T-helper 2 cell treated with Interferon-gamma antibody and Interleukin-4, amounts not matched to agents 5 μg/mL and 100 μg/mL, for 36 hours (primary cell): ENCODE measurements around the gene DDX19B.
A peak's percentile ranks its signal among the peaks of the same experiment; 100 is the strongest.
"Not testable (repeated sequence)": the region's sequence is repeated elsewhere in the genome, so short reads cannot be mapped to it uniquely, and the experiment has no call there.

ENCODE experiments used
- DNase-seq: peaks from one replicate; pipeline ENCODE4 v3.0.0; 2021; ENCODE audit warnings: low spot score
- H3K27ac Mint-ChIP-seq: one replicate; pipeline ENCODE4 v1.8.0; 2021; ENCODE audit warnings: mild to moderate bottlenecking, mixed read lengths
- H3K27me3 Mint-ChIP-seq: one replicate; pipeline ENCODE4 v1.8.0; 2021; ENCODE audit warnings: low read depth, mixed read lengths
- H3K36me3 Mint-ChIP-seq: one replicate; pipeline ENCODE4 v1.8.0; 2021; ENCODE audit warnings: low read depth, mixed read lengths
- H3K4me1 Mint-ChIP-seq: one replicate; pipeline ENCODE4 v1.8.0; 2021; ENCODE audit warnings: low read depth, mixed read lengths
- H3K4me3 Mint-ChIP-seq: one replicate; pipeline ENCODE4 v1.8.0; 2022; ENCODE audit warnings: mild to moderate bottlenecking, moderate library complexity, mixed read lengths
- H3K9me3 Mint-ChIP-seq: one replicate; pipeline ENCODE4 v1.8.0; 2021; ENCODE audit warnings: mixed read lengths

Gene DDX19B

DNA sequence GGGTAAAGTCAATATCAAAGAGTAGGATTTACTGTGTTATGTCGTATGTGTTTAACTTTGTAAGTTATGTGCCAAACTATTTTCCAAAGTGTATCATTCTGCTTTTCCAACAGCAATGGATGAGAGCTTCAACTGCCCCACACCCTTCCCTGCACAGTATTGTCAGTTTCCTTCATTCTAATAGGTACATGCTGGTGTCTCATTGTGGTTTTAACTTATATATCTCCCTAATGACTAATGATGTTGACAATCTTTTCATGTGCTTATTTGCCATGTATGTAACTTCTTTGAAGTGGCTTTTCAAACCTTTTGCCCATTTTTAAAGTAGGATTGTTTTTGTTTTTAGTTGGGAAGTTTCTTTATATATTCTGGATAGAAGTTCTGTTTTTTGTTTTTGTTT lies 3.8 kb downstream of the DDX19B start:
- Mint-ChIP-seq H3K9me3 (peaks cover 14% of the 10 kb centered on the region), H3K27ac (no peak overlapping the region), H3K27me3 (no peaks in the 10 kb centered on the region), H3K4me1 (peaks cover 35% of the 10 kb centered on the region), H3K4me3 (no peak overlapping the region), H3K36me3 (peaks cover 34% of the 10 kb centered on the region)
- no peak for DNase-seq

DNA sequence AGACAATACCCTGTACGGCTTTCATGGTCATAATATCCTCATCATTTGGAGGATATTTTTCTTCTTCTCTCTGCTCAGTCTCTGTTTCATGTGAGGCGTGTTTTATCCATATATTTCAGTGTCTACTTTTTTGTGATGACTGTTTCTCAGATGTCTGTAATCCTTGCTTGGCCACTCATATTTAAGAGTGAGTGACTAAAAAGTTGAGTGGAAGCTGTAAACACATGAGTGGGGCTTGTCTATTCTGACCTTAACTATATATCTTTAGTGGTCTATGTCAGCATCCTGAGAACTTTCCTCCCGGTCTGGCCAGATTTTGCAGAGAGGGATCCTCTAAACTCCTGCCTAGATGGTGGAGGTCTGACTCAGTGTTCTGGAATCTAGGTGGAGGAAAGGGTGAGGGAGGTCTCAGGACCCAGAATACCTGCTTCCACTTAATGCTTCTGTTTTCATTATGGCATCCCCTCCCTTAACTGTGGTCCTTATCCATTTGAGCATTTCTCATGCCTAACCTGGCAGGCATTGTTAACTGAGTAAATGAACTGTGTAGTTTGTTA lies 6.0 kb downstream of the DDX19B start:
- Mint-ChIP-seq H3K27me3 (no peaks in the 10 kb centered on the region), H3K4me3 (no peak overlapping the region)
- DNase-seq, result no peak

GRCh38 chr16:70306880-70307279 lies 7.9 kb downstream of the DDX19B start:
- DNase-seq, result no peak
- Mint-ChIP-seq H3K4me3 (no peak overlapping the region), H3K9me3 (peaks cover 3% of the 10 kb centered on the region), H3K36me3 (peaks cover 18% of the 10 kb centered on the region), H3K27me3 (no peaks in the 10 kb centered on the region), H3K27ac (no peak overlapping the region), H3K4me1 (peaks cover 15% of the 10 kb centered on the region)

More for the DNA sequence above, 6.0 kb downstream of the DDX19B start:
- Mint-ChIP-seq H3K36me3 (peaks cover 34% of the 10 kb centered on the region), H3K9me3 (peaks cover 14% of the 10 kb centered on the region), H3K4me1 (peaks cover 24% of the 10 kb centered on the region), H3K27ac (peak overlapping the region; percentile 41)

DNA sequence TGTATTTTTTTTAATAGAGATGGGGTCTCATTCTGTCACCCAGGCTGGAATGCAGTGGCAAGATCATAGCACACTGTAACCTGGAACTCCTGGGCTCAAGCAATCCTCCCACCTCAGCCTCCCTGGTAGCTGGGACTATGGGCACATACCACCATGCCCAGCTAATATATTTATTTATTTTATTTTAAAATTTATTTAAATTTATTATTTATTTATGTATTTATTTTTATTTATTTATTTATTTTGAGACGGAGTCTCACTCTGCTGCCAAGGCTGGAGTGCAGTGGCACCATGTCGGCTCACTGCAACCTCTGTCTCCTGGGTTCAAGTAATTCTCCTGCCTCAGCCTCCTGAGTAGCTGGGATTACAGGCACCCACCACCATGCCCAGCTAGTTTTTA lies 8.7 kb downstream of the DDX19B start:
- H3K4me3 Mint-ChIP-seq, H3K4me1 Mint-ChIP-seq, H3K27me3 Mint-ChIP-seq, H3K9me3 Mint-ChIP-seq, H3K27ac Mint-ChIP-seq, DNase-seq: not testable (repeated sequence)
- H3K36me3 Mint-ChIP-seq, result peaks cover 11% of the 10 kb centered on the region

DNA sequence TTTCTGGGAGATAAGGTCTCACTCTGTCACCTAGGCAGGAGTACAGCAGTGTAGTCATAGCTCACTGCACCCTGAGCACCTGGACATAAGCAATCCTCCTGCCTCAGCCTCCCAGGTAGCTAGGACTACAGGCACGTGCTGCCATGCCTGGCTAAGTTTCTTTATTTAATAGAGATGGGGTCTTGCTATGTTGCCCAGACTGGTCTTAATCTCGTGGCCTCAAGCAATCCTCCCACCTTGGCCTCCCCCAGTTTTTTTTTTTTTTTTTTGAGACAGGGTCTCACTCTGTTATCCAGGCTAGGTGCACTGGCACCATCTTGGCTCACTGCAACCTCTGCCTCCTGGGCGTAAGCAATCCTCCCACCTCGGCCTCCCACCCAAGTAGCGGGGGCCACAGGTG lies 21.1 kb downstream of the DDX19B start:
- Mint-ChIP-seq H3K27ac (no peak overlapping the region), H3K4me1 (no peaks in the 10 kb centered on the region), H3K9me3 (no peaks in the 10 kb centered on the region), H3K27me3 (no peaks in the 10 kb centered on the region), H3K36me3 (peaks cover 26% of the 10 kb centered on the region), H3K4me3 (no peak overlapping the region)
- DNase-seq, result no peak

- H3K27me3 Mint-ChIP-seq, result no peaks in the 10 kb centered on the region
- peaks cover 25% of the 10 kb centered on the region for H3K36me3 Mint-ChIP-seq
- no peaks in the 10 kb centered on the region for H3K9me3 Mint-ChIP-seq
- DNase-seq, result no peak
- H3K27ac Mint-ChIP-seq, result no peak overlapping the region
- H3K4me3 Mint-ChIP-seq, result no peak overlapping the region
- no peaks in the 10 kb centered on the region for H3K4me1 Mint-ChIP-seq
Observed at GRCh38 chr16:70324998-70325747, 26.2 kb downstream of the DDX19B start.

DNA sequence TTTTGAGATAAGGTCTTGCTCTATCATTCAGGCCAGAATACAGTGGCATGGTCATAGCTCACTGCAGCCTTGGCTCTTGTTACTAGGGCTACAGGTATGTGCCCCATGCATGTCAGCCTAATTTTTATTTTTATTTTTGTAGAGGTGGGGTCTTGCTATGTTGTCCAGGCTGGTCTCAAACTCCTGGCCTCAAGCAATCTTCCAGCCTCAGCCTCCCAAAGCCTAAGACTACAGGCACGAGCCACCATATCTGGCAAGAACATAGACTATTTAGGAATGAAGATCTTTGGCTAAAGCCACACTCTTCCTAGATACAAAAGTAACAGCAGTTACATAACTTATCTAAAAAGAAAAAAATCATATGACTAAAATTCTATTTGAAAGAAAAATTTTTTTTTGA lies 32.1 kb downstream of the DDX19B start:
- Mint-ChIP-seq H3K4me1 (no peaks in the 10 kb centered on the region), H3K36me3 (peaks cover 19% of the 10 kb centered on the region), H3K27me3 (no peaks in the 10 kb centered on the region), H3K4me3 (no peak overlapping the region), H3K27ac (no peak overlapping the region), H3K9me3 (no peaks in the 10 kb centered on the region)
- no peak for DNase-seq

GRCh38 chr16:70331588-70332358 lies 32.8 kb downstream of the DDX19B start:
- no peaks in the 10 kb centered on the region for H3K27me3 Mint-ChIP-seq
- H3K9me3 Mint-ChIP-seq, result no peaks in the 10 kb centered on the region
- H3K4me3 Mint-ChIP-seq, result no peak overlapping the region
- no peaks in the 10 kb centered on the region for H3K4me1 Mint-ChIP-seq
- peaks cover 21% of the 10 kb centered on the region for H3K36me3 Mint-ChIP-seq
- no peak for DNase-seq
- no peak overlapping the region for H3K27ac Mint-ChIP-seq

DNA sequence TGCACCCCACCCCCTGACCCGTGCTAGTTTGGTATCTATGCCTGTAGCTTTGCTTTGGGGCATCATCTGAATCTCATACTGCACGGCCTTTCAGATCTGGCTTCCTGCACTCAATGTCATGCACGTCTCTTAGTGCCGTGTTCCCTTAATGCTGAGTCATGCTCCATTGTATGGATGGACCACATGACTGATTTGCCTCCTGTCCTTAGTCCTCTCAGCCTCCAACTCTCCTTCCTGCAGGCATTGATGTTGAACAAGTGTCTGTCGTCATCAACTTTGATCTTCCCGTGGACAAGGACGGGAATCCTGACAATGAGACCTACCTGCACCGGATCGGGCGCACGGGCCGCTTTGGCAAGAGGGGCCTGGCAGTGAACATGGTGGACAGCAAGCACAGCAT lies 33.7 kb downstream of the DDX19B start:
- H3K4me1 Mint-ChIP-seq, H3K27ac Mint-ChIP-seq, H3K9me3 Mint-ChIP-seq, H3K27me3 Mint-ChIP-seq, DNase-seq, H3K4me3 Mint-ChIP-seq: not testable (repeated sequence)
- H3K36me3 Mint-ChIP-seq, result peaks cover 21% of the 10 kb centered on the region

DNA sequence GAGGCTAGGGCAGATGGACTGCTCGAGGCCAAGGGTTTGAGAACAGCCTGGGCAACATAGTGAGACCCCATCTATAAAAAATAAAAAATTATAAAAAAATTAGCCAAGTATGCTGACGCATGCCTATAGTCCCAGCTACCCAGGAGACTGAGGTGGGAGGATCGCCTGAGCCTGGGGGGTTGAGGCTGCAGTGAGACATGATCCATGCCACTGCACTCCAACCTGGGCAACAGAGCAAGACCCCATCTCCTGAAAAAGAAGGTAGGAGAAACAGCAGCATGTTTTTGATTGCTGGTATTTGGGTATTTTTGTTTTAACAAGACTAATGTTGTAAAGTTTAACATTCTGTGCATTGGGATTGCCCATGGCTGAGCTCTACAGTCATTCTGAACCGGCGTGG lies 38.8 kb downstream of the DDX19B start:
- no peaks in the 10 kb centered on the region for H3K4me1 Mint-ChIP-seq
- no peaks in the 10 kb centered on the region for H3K9me3 Mint-ChIP-seq
- peaks cover 8% of the 10 kb centered on the region for H3K36me3 Mint-ChIP-seq

DNA sequence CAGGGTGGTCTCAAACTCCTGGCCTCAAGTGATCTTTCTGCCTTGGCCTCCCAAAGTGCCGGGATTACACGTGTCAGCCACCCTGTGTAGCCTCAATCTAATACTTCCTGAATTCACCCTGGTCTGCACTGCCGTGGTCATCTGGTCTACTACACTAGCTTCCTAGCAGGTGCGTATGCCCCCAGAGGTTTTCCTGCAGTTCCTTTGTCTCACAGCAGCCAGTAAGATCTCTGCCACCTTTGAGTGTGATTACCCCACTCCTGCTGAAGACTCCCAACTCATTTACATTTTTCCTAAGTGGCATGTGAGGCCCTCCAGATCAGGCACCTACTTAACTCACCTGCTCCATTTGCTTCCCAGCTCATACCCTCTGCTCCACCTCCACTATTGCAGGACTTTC lies 42.6 kb downstream of the DDX19B start:
- no peaks in the 10 kb centered on the region for H3K9me3 Mint-ChIP-seq
- H3K27ac Mint-ChIP-seq, result no peak overlapping the region
- no peaks in the 10 kb centered on the region for H3K27me3 Mint-ChIP-seq
- H3K4me1 Mint-ChIP-seq, result peaks cover 6% of the 10 kb centered on the region
- H3K4me3 Mint-ChIP-seq, result no peak overlapping the region
- peaks cover 2% of the 10 kb centered on the region for H3K36me3 Mint-ChIP-seq
- no peak for DNase-seq

More for the DNA sequence above, 38.8 kb downstream of the DDX19B start:
- no peak overlapping the region for H3K27ac Mint-ChIP-seq
- no peaks in the 10 kb centered on the region for H3K27me3 Mint-ChIP-seq
- no peak for DNase-seq
- H3K4me3 Mint-ChIP-seq, result no peak overlapping the region

GRCh38 chr16:70342016-70342415 lies 43.0 kb downstream of the DDX19B start:
- Mint-ChIP-seq H3K4me1 (peaks cover 6% of the 10 kb centered on the region), H3K27ac (no peak overlapping the region)

DNA sequence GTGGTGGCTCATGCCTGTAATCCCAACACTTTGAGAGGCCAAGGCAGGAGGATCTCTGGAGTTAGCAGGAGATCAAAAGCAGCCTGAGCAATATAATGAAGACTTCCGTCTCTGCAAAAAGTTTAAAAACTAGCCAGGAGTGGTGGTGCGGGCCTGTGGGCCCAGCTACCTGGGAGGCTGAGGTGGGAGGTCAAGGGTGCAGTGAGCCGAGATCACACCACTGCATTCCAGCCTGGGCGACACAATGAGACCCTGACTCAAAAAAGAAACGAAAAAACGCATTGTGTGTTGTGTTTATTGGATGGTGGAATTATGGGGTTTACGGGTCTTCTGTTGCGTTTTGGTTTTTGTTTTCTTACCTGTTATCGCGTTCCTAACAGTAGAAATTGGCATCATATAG lies 46.9 kb downstream of the DDX19B start:
- peak overlapping the region; percentile 91 for H3K4me3 Mint-ChIP-seq
- H3K27ac Mint-ChIP-seq, result peak overlapping the region; percentile 97
- no peaks in the 10 kb centered on the region for H3K9me3 Mint-ChIP-seq
- H3K36me3 Mint-ChIP-seq, result peaks cover 6% of the 10 kb centered on the region
- DNase-seq, result no peak
- no peaks in the 10 kb centered on the region for H3K27me3 Mint-ChIP-seq
- peaks cover 16% of the 10 kb centered on the region for H3K4me1 Mint-ChIP-seq

More at GRCh38 chr16:70342016-70342415, 43.0 kb downstream of the DDX19B start:
- Mint-ChIP-seq H3K9me3 (no peaks in the 10 kb centered on the region), H3K36me3 (peaks cover 2% of the 10 kb centered on the region), H3K27me3 (no peaks in the 10 kb centered on the region), H3K4me3 (no peak overlapping the region)
- DNase-seq, result no peak

GRCh38 chr16:70348991-70349390 lies 50.0 kb downstream of the DDX19B start:
- no peak for DNase-seq

More at GRCh38 chr16:70348991-70349390, 50.0 kb downstream of the DDX19B start:
- H3K27ac Mint-ChIP-seq, result no peak overlapping the region
- H3K9me3 Mint-ChIP-seq, result no peaks in the 10 kb centered on the region
- no peak overlapping the region for H3K4me3 Mint-ChIP-seq
- peaks cover 13% of the 10 kb centered on the region for H3K36me3 Mint-ChIP-seq
- peaks cover 16% of the 10 kb centered on the region for H3K4me1 Mint-ChIP-seq
- H3K27me3 Mint-ChIP-seq, result no peaks in the 10 kb centered on the region
